Activated T-cell treated with anti-CD3 and anti-CD28 coated beads for 24 hours (primary cell): ENCODE results near the gene USH2A.
"Not testable (repeated sequence)": the region's sequence is repeated elsewhere in the genome, so short reads cannot be mapped to it uniquely, and the experiment has no call there.

Experiments
- DNase-seq: peaks from one replicate; pipeline ENCODE4 v3.0.0-alpha.2; 2020; ENCODE audit warnings: low read depth

Gene USH2A

GRCh38 chr1:216410026-216410425 lies 13.2 kb downstream of the USH2A start:
- DNase-seq = no peak

DNA sequence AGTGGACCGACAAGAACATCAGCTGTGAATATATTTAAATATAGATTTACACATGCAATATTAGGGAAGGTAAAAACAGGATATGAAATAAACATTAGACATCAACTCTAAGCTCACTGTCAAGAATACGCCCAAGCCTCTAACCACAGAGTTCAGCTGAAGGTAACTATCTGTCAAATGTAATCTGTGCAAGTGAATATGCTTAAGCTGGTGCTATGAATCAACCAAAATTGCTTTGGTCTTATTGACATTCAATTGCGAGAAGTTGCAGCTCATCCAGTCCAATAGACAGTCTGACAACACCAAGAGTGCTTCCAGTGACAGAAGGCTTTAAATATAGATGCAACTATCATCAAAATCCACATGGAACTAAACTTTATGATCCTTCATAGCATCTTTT lies 32.3 kb downstream of the USH2A start:
- DNase-seq = no peak

DNA sequence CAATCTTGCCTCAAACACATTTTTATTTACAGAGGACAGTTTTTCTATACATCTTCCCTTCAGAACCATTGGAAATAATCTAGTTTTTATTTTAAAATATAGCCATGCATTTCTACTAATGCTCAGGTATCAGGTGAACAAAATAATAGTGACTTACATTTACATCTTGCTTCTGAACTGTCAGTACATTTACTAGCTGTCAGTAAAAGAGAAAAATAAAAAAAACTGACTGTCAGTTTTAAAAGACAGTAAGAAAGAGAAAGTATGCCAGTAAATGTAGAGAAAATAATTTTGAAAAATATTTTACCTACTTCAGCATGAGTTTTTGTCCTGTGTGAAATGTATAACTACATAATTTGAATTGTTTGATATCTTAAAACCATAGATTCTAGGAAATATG lies 33.5 kb downstream of the USH2A start:
- no peak for DNase-seq

DNA sequence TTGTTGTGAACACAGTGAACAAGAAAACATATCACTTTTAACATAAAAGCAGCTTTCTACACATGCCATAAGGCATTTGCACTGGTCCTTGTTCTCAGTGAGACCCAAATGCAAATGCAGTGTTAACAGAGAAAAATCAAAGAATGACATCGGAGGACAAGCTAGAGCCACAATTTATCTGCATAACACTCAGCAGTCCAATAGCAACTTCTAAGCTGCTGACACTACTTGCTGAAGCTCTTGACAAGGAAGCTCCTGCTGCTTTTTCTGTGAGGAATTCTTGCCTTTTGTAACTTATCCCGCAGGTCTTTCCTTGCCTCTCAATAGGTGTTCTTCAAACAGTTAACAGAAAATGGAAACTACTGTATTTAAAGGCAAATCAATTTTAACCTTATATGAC lies 34.7 kb downstream of the USH2A start:
- DNase-seq = no peak

DNA sequence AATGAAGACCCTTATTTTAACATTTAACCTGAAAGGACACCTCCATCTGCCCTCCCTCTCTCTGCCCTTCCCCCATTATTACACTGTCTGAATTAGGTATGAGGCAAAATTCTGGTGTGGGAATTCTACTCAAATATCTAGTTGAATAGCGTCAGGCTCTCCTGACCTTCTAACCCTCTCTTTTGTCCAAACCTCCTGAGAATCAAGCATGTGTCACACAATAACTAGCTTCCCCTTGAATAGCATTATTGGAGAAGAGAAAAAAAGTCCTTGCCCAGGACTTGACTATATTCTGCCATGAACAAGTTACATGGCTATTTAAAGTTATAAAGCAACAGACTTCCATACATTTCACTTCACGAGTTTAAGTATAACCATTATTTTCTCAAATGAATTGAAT lies 35.5 kb downstream of the USH2A start:
- no peak for DNase-seq

GRCh38 chr1:216379441-216379840 lies 43.8 kb downstream of the USH2A start:
- DNase-seq = no peak

- no peak for DNase-seq
Measured at GRCh38 chr1:216368249-216368648, 55.0 kb downstream of the USH2A start.

DNA sequence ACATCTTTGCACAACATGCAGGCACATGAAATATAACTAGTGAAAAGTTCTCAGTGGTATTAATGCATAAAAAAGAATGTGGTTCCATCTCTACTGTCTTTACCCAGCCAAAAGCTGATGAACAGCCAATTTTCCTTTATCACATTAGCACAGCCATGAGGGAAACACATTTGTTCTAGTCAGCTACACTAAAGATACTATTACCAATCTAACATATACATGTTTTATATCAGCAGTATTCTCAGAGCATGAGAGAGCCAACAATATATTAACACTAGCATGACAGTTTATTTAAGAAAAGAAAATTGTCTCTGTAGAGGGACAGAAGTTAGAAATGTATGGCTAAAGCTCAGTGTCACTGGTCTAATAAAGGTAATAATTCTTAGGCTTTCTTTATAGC lies 56.3 kb downstream of the USH2A start:
- no peak for DNase-seq

GRCh38 chr1:216356945-216357344 lies 66.3 kb downstream of the USH2A start:
- DNase-seq = no peak

DNA sequence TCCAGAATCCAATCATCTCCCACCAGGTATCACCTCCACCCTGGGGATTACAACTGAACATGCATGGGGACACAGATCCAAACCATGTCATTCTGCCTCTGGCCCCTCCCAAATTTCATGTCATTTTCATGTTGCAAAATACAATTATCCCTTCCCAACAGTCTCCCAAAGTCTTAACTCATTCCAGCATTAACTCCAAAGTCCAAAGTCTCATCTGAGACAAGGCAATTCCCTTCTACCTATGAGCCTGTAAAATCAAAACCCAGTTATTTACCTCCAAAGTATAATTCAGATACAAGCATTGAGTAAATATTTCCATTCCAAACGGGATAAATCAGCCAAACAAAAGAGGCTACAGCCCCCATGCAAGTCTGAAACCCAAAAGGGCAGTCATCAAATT lies 73.1 kb downstream of the USH2A start:
- no peak for DNase-seq

DNA sequence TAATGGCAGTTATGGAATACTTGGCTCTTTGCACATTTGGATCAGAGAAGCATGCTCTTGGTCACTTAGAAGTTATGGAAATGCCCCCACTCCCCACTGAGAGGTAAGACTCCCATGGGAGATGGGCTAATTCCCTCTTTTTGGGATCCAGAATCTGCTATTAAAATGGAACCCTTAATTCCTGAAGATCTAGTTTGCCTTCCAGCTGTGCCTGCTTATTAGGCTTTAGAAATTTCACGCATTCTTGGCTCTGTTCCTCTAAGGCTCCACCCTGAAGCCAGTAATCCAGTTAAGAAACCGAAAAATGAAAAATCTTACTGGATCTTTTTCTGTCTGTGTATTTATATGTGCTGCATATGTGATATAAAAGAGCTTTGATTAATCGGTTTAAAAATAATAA lies 76.7 kb downstream of the USH2A start:
- no peak for DNase-seq

GRCh38 chr1:216340542-216340941 lies 82.7 kb downstream of the USH2A start:
- DNase-seq = not testable (repeated sequence)

DNA sequence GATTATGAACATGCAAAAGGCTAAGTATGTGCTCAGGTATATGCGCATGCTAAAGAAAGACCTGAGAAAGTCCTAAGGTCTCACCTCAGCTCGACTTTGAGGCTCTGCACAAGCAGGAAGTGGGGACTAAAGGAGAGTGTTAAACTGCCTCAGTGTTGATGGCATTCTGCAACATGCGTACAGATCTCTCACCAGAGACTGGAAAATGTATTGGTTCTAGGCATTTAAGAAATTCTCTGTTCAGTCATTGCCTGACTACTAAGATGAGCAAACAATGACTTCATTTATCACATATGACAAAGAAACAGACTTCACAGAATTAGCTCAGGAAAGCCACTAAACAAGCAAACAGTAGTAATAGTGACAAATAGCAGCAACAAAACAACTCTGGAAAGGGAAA lies 90.8 kb downstream of the USH2A start:
- no peak for DNase-seq

DNA sequence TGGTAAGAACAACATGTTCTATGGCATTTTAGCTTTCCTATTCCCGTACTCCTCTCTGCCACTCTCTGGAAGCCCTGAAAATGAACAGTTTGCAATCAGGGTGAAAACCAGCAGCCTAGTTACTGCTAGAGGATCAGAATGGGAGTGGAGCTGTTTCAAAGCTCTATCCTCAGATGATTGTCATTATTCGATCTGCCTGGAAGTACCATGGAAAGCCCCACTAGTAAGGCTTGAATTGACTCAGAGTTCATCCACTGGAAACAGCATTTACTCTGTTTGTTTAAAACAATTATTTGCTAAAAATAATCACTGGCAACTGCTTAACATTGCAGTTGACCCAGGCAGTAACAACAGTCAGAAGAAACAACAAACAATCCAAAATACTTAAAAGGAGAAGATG lies 91.2 kb downstream of the USH2A start:
- no peak for DNase-seq

GRCh38 chr1:216331211-216331610 lies 92.0 kb downstream of the USH2A start:
- DNase-seq = no peak

DNA sequence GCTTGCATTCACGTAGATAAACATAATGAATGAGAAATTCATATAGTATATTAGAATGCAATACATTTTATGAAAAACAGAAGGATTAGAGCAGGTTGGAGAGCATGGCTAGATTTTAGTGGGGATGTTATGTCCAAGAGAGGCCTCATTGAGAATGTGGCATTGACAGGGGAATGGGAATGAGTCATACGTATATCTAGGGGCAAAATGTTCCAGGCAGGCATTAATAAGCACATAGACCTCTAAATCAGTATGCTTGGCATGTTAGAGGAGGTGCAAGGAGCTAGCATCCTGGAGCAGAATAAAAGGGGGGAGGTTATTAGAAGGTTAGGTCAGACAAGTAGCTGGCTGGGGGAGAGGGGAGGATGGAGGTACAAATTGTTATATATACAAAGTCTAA lies 93.0 kb downstream of the USH2A start:
- no peak for DNase-seq

GRCh38 chr1:216325946-216326345 lies 97.3 kb downstream of the USH2A start:
- no peak for DNase-seq

- DNase-seq = no peak
Measured at GRCh38 chr1:216325336-216325735, 97.9 kb downstream of the USH2A start.

- no peak for DNase-seq
Measured at GRCh38 chr1:216323344-216323743, 99.9 kb downstream of the USH2A start.

DNA sequence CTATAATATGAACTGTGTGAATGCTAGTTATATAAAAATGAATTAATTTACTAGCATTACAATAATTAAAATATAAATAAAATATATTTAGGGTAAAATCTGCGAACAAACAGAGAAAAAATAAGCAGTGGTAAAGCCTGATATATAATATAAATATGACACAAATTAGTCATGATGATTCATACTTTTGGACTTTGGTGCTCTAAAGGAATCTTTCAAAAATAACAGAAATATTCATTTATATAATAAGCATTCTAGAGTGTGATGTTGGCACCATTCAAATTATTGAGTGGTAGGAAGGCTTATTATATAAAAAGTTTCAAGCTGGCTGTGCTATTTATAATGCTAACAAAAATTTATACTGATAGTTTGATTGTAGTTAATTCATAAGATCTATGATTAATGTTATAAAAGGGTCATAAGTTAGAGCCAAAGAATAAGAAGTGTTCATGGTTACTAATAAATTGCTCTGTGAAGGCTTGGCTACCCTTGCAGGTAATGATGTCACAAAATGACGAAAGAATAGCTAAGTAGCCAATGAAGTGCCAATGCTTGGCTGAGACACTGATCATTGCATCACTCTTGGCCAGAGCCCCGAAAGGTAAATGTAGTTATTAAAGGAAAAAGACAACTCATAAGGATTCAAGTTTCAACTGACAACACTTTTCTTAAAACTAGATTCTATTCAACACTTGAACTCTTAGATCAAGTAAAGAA lies 108.7 kb downstream of the USH2A start:
- DNase-seq = no peak

DNA sequence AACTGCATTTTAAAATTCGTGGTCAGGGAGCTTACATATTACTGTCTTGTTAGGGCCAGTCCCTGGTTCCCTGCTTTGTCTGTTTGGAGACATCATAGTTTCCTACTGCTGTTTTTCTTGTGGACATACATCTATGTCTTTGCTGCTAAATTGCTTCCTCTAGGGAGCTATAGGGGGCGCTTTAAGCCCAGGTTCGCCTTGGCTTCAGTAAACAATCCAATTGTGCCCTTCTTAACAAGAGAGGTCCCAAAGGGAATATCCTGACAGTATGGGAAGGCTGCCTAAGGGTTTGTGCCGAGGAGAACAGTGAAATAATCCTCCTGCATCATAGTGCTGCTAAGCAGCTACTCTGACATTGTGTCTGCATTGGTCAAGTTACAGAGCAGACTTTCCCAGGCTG lies 112.5 kb downstream of the USH2A start:
- no peak for DNase-seq

- no peak for DNase-seq
Measured at GRCh38 chr1:216306830-216307229, 116.4 kb downstream of the USH2A start.

DNA sequence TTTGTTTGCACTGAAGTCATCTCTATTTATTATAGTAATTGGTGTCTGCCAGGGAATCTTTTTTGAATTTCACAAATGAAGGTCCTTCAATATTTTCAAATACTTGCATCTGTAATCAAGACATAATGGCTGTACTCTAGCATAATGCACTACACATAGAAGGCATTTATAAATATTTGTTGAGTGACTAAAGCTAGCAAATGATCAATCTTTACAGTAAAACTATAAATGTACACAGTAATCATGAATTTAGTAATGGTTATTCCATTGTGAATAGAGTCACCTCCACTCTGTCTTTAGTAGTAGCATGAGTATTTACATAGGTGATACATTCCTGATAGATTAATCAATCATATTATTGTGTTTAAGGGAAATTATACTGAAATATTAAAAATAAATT lies 119.6 kb downstream of the USH2A start:
- DNase-seq = no peak

DNA sequence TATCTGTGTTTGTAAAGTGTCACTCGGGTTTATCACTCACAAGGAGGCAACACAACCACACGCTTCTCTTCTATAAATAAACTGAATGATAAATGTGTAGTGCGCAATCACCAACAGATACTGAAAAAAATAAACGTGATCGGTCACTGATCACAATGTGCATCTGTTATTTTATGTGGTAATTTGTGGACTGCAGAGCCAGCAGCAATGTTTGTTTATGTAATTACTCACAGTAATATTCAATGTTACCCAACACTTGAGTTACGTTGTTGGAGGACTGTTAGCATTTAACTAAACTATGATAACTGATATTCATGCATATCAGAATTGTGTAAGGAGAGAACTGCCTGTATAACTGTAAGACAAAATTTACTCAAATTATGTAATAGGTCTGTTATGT lies 129.6 kb downstream of the USH2A start:
- DNase-seq = no peak

DNA sequence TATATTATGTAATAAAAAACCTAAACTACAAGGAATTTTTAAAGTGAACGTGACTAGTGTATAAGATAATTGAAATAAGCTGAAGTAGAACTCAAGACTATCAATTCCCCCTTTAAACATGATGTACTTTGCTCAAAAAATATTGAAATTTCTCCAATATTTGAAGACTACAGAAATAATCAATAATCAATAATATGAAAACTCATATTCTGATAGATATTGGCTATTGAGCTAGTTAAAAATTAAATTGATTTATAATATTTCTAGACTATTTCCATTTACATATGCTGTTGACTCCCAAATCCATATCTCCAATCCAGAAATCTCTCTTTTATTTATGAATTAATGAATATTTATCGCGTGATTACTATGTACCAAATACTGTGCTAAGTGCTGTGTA lies 133.2 kb downstream of the USH2A start:
- no peak for DNase-seq
